Tongue (tissue), 2 donors: ENCODE measurements around the gene PPFIA4. TPM values are rescaled to one million over a fixed set of nuclear protein-coding genes. Genes with fewer than 3 reads are reported as not detected.

Experiments used
- DNase-seq: peaks from one replicate; pipeline ENCODE4 v3.0.0-alpha.2; 2015
- total RNA-seq: library from RNA; depleted of rRNA; stranded (reverse); fragments of >200 nt; gene quantifications from one replicate; pipeline ENCODE4 v1.2.3, GENCODE V29; 2014

Gene PPFIA4
- total RNA-seq, 1 donor from 2014 or later, result 39.8 TPM

- no peak for DNase-seq
Observed at GRCh38 chr1:203040513-203041275, 14.4 kb downstream of the PPFIA4 start.

DNA sequence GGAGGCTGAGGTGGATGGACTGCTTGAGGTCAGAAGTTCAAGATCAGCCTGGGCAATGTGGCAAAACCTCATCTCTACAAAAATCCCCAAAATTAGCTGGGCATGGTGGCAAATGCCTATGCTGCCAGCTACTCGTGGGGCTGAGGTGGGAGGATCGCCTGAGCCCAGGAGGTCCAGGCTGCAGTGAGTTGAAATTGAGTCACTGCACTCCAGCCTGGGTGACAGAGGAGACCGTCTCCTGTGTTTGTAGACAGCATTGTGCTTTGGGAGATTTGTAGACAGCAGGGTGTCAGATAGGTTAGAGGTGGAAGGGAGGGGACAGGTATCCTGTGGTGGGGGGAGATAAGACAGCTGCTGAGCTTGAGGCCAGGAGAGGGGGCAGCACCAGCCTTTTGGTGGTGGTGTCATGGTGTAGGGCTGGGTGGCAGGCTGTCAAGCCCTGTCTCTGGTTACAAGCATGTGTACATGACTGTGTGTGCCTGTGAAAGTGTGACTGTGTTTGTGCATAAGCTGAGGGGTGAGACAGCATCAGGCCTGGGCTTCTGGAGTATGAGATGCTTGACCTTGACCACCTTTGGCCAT lies 15.2 kb downstream of the PPFIA4 start:
- DNase-seq, result no peak

GRCh38 chr1:203043830-203044545 lies 17.7 kb downstream of the PPFIA4 start:
- no peak for DNase-seq

DNA sequence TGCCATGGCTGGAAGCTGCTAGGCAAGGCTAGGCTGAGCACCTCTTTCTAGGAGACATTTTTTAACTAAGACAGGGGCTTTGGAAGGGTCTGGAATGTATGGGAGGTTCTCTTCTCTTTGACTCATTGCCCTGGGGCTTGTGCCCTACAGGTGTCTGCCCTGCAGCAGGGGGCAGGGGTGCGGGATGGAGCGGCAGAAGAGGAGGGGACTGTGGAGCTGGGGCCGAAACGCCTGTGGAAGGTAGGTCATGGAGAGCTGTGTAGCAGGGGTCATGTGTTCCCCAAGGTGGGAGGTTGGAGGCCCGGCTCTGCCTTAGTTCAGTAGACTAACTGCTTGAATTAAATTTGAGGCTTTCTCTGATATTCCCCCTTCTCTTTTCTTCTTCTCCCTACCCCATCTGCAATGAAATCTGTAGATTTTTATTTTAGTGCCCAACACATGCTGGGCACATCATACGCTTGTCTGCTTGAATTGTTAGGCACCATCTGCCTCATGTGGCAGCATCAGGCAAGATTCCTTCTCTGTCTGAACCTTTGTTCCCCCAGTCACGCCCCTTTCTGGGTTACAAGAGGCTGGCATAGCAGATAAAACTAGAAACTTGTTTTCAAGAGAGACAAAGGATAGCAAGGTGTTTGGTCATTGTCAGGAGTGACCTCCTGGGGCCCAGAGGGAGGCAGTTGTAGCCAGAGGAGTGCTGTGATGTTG lies 18.4 kb downstream of the PPFIA4 start:
- no peak for DNase-seq

DNA sequence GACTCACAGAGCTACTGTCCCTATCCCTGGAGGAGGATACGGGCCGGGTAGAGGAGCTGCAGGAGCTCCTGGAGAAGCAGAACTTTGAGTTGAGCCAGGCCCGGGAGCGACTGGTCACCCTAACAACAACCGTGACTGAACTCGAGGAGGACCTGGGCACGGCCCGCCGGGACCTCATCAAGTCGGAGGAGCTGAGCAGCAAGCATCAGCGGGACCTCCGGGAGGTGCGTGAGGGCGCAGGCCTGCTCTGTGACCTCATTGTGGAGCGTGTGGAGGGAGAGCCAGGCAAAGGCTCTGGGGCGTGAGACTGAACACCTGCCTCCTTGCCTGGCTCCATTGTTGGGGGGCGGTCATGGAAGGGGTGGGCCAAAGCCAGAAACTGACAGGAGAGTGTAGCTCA lies 19.0 kb downstream of the PPFIA4 start:
- no peak for DNase-seq

DNA sequence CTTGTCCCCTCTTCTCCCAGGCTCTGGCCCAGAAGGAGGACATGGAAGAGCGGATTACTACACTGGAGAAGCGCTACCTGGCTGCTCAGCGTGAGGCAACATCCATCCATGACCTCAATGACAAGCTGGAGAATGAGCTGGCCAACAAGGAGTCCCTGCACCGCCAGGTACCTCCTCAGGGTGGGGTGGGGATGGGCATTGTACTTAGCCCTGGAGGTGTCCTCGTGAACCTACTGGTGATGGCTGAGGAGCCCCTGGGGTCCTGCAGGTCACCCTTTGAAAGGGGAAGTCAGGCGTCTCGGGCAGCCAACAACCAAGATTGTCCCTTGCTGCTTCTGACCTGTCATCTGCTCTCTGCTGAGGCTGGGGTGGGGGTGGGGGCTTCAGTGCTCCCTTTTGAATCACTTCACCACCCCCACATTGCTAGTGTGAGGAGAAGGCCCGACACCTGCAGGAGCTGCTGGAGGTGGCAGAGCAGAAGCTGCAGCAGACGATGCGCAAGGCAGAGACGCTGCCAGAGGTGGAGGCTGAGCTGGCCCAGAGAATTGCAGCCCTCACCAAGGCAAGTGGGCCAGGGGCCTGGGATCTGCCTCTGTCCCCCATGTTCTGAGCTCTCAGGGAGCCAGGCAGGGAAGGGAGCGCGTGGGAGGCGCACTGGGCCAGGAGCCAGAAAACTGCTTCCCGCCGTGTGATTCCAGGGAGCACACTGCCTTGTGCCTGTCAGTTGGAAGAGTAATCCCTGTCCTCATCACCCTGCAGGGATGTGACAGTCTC lies 19.7 kb downstream of the PPFIA4 start:
- DNase-seq, result no peak

GRCh38 chr1:203046984-203047630 lies 20.8 kb downstream of the PPFIA4 start:
- no peak for DNase-seq

GRCh38 chr1:203048086-203048485 lies 21.8 kb downstream of the PPFIA4 start:
- DNase-seq, result no peak

DNA sequence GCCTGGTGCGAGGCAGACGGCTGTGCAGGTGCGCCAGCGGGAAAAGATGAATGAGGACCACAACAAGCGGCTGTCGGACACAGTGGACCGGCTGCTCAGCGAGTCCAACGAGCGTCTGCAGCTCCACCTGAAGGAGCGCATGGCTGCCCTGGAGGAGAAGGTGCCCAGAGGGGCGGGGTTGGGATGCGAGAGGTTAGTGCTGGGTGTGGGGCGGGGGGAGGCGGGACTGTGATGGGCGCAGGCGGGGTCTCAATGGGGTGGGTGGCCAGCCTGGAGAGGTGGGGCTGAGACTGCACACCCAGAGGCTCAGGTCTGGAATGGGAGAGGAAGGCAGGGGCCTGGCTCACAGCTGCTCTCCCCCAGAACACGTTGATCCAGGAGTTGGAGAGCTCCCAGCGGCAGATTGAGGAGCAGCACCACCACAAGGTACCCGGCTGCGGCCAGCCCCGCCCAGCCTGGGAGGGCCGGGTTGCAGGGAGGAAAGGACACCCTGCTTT lies 22.3 kb downstream of the PPFIA4 start:
- DNase-seq, result peak; percentile 75

GRCh38 chr1:203049077-203049476 lies 22.8 kb downstream of the PPFIA4 start:
- DNase-seq, result no peak

DNA sequence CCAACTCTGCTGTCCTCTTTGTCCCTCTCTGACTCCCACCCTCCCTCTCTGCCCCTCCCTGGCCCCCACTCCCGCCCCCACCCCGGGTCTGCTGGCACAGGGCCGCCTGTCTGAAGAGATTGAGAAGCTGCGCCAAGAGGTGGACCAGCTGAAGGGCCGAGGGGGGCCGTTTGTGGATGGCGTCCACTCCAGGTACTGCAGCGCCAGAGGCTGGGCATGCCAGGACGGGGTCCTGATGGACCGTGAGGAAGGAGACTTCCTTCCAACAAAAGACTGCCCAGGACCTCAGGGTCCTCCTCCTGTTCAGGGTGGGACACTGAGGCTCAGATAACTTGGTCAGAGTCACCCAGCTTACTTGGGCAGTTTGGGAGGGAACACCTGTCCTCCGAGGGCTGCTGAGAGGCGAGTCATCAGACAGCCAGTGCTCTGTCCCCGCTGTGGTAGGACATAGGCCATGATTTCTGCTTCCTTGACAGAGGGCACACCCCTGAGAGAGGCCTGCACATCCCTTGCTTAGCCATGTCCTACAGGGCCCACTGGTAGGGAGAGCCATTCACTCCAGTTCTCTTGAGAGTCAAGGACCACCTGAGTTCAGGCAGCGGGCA lies 23.4 kb downstream of the PPFIA4 start:
- DNase-seq, result no peak

- no peak for DNase-seq
Observed at GRCh38 chr1:203050826-203051225, 24.5 kb downstream of the PPFIA4 start.

DNA sequence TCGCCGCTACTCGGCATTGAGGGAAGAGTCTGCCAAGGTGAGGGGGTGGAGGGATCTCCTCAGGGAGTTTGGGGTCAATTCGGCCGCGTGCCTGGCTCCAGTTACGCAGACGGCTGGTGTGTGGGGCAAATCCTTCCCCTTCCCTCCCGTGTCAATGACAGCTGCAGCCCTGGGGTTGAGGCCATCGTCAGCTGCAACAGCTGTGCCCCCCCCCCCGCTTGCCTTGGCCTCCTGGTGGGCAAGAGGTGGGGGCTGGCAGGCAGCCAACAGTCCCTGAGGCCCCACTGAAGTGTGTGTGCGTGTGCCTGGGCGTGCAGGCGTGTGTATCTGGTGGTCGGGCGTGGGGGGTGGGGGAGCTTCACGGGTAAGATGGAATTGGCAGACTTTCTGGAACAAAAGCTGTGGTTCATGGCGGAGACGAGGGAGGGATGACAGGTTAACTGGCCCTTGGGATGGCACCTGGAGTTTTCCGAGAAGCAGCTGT lies 25.6 kb downstream of the PPFIA4 start:
- peak; percentile 93 for DNase-seq

DNA sequence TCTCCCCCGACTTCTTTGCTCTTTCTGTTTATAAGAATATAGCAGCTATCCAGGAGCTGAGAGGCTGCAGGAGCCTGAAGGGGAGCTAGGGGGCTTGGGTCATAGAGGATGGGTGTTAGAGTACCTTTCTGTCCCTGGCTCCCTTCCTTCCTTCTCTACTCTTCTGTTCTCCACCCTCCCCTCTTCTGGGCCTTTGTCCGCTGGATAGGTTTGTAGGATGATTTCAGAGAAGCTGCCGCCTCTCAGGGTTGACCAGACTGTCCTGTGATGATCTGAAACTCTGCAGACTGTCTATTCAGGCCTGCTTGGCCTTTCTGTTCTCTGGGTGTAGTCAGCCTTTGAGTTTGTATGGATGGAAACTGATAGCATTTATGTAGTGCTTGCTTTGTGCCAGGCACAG lies 26.3 kb downstream of the PPFIA4 start:
- DNase-seq, result no peak

GRCh38 chr1:203054184-203054583 lies 27.9 kb downstream of the PPFIA4 start:
- DNase-seq, result no peak

GRCh38 chr1:203054642-203055041 lies 28.4 kb downstream of the PPFIA4 start:
- DNase-seq, result no peak

- no peak for DNase-seq
Observed at GRCh38 chr1:203055161-203055799, 29.0 kb downstream of the PPFIA4 start.

DNA sequence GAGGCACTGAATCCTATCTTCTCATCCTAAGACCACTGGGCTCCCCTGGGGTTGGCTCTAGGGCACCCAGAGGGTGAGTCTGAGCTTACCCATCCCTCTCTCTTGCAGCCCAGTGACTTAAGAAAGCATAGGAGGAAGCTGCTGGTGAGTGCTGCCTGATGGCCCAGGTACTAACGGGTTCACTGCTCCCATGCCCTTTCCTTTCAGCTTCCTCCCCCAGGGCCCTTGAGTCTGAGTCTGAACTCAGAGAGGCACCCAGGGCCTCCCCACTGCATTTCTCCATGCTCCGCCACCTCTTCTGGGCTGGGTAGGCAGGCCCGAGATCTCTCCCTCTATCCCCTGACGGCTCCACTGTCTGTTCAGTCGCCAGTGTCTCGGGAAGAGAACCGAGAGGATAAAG lies 29.7 kb downstream of the PPFIA4 start:
- no peak for DNase-seq

- DNase-seq, result no peak
Observed at GRCh38 chr1:203056516-203056915, 30.2 kb downstream of the PPFIA4 start.
